Esophagus mucosa (tissue), 1 donor: ENCODE measurements around the gene PLXNA1. TPM values are rescaled to one million over a fixed set of nuclear protein-coding genes. Genes with fewer than 3 reads are reported as not detected.

Experiments used
- ATAC-seq: fragments of 200-7000 bp; cut with Tn5 transposase; one replicate; pipeline ENCODE4 v1.9.1; 2020
- total RNA-seq: library from RNA; stranded (reverse); gene quantifications from one replicate; pipeline ENCODE4 v1.2.4, GENCODE V29; 2023
- donor health status: DM: yes; HTN: yes; CAD: no.

Gene PLXNA1
- total RNA-seq, 1 donor from 2014 or later = 15.9 TPM

- no peak for ATAC-seq
Observed at GRCh38 chr3:127022849-127023248, 39.9 kb downstream of the PLXNA1 start.

- ATAC-seq = no peak
Observed at GRCh38 chr3:127025456-127025855, 42.5 kb downstream of the PLXNA1 start.

GRCh38 chr3:127026036-127026435, 43.1 kb downstream of the PLXNA1 start:
- ATAC-seq = no peak

GRCh38 chr3:127026661-127027060, 43.7 kb downstream of the PLXNA1 start:
- no peak for ATAC-seq

GRCh38 chr3:127027061-127027735, 44.3 kb downstream of the PLXNA1 start:
- no peak for ATAC-seq

GRCh38 chr3:127027811-127028548, 45.1 kb downstream of the PLXNA1 start:
- no peak for ATAC-seq

- ATAC-seq = no peak
Observed at GRCh38 chr3:127028781-127029657, 46.1 kb downstream of the PLXNA1 start.

GRCh38 chr3:127029658-127030507, 47.0 kb downstream of the PLXNA1 start:
- no peak for ATAC-seq

- no peak for ATAC-seq
Observed at GRCh38 chr3:127030508-127031412, 47.8 kb downstream of the PLXNA1 start.

DNA sequence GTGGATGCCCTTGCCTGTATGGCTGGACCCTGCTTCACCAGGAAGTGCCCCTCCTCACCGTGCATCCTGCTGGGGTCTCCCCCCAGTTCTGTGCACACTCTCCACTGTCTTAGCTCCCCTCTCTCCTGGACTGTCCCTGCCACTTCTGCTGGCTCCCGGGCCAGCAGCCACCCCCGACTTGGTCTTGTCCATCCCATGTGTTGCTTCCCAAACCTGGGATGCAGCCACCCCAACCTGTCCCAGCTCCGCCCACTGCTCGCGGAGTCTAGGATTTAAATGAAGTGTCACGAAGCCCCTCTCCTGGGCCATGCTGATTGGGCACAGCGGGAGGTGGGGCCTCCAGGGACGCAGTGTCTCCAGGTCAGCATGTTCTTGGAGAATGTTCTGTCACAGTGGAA, 48.5 kb downstream of the PLXNA1 start:
- no peak for ATAC-seq

GRCh38 chr3:127031845-127032244, 48.9 kb downstream of the PLXNA1 start:
- no peak for ATAC-seq

- ATAC-seq = no peak
Observed at GRCh38 chr3:127032296-127032990, 49.5 kb downstream of the PLXNA1 start.

Other genes with a start within 250 kb of the PLXNA1 start
- not detected for gene PRR23E, start 210.0 kb downstream of the PLXNA1 start, total RNA-seq